ENCODE data around the gene APOL6.
"Not testable (repeated sequence)": the region's sequence is repeated elsewhere in the genome, so short reads cannot be mapped to it uniquely, and the experiment has no call there.

Gene APOL6

DNA sequence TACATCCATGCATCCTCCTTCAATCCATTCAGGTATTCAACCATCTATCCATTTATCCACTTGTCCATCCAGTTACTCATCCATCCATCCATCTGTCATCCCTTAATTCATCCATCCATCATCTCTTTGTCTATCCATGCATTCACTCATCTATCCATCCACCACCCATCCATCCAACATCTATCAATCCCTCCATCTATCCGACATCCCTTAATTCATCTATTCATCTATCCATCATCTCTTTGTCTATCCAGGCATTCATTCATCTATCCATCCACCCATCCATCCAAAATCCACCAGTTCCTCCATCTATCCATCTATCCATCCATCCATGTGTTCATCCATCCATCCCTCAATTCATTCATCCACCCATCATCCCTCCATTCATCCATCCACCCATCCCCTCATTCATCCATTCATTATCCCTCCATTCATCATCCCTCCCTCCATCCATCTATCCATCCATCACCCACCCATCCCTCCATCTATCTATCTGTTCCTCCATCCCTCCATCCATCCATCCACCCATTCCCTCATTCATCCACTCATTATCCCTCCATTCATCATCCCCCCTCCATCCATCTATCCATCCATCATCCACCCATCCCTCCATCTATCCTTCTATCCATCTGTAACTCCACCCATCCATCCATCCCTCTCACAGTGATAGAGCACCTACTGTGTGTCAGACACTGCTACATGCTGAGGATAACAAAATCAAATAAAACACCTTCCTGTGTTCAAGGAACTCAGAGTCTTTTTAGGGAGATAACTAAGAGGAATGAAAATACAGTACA is 29.6 kb upstream of the APOL6 start:
- no peak for DNase-seq

DNA sequence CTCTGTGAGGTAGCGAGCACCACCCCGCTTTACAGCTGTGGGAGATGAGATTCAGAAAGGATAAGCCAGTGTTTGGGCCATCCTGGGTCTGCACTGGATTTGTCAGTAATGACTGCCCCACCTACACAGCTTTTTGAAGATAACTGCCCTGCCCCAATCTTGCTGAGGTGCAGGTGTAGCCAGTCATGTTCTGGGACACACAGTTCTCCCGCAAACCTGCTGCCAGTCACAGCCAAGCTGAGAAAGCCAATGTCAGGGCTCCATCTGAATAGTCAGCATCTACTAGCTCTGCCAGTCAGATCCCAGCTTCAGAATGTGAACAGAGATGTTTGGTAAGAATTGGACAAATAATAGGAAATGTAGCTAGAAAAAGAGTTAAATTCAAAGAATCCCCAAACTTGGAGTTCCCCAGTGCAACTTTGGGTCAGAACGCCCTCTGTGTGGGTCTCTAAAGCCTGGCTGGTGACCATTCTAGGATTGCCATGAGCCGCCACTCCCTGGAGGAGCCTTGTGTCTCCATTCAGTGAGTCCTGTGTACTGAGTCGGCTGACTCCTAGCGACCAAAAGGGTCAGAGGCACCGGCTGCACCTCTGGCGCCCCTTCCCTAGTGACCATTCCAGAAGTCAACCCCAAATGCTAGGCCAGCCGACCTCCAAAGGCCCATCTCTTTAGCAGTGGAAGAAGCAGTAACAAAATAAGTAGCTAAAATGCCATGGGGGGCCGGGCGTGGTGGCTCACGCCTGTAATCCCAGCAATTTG is 28.7 kb upstream of the APOL6 start:
- no peak for DNase-seq

DNA sequence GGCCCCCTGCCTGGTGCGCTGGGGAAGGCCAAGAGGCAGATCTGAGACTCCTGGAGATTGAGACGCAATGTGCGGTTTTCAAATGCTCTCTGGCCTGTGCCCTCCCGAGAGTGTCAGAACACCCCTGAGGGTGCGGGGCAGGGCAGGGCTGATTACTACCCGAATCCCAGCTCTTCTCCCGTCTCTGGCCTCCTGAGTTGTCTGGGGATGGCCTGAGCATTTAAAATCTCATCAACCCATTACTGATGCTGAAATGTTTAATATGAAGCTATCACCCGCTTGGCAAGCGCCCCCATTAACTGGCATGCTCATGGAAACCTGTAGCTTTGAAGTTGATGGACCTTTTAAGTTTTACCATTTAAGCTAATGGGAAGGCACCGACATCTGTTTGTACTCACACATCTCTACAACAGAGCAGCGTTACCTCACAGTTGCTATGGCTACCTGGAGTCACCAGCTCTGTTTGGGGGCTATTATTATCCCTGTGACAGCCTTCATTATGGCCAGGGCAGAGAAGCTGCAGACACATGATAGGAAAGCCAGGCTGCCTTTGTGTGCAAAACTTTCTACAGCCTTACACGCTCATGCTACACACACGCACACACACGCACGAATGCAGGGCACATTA is 27.5 kb upstream of the APOL6 start:
- DNase-seq, result no peak

DNA sequence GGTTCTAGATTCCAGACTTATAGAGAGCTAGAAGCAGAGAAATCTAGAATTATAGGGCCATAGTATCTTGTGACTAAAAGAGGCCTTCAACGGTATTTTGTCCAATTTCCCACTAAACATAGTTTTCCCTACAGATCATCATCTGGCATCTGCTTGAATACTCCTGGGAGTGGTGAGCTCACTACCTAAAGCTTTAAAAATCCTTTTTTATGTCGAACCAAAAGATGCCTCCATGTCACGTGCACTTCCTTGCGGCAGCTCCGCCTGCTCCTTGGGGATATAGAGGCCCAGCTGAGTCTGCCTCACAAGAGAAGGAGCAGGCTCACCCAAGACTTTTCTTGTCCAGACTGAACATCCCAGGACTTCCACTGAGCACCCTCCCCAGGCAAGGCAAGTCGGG is 26.8 kb upstream of the APOL6 start:
- DNase-seq, result no peak

DNA sequence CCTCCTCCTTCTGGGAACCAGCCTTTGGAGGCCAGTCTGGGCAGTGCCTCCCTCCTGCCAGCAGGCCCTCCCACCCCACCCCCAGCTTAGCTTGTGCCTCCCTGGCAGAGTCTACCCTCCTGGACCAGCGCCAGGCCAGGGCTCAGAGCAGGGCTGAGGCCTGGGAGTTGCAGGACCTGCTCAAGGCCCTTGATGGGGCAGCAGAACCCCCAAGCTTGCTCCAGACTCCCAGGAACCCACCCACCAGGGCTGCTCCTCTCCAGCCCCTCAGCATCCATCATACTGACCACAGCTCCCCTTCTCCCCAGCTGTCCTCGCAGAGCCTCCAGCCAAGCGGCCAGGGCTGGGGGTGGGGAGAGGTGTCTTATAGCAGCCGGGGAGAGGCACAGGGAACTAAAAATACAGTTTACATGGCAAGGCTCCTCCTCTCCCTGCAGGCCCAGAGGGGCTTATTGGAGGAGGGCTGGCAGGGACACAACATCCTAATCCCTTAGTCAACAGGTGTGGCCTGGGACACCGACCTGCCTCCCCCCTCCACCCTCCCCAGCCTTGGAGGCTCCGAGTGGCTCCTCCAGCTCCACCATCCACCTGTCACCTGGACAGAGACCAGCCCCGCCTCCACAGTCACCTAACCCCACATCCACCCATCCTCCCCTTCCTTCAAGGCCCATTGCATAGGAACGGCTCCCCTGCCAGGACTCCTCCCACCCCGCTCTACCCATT is 25.9 kb upstream of the APOL6 start:
- DNase-seq, result no peak

DNA sequence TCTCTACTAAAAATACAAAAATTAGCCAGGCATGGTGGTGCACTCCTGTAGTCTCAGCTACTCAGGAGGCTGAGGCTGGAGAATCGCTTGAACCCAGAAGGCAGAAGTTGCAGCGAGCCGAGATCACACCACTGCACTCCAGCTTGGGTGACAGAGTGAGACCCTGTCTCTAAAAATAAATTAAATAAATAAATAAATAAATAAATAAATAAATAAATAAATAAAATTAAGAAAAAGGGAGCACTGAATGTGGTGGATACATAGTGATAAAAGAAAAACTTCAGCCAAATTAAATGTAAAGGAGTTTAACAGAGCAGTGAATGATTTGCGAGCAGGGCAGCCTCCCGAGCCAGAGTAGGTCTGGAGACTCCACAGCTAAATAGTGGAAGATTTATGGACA is 24.4 kb upstream of the APOL6 start:
- not testable (repeated sequence) for DNase-seq

DNA sequence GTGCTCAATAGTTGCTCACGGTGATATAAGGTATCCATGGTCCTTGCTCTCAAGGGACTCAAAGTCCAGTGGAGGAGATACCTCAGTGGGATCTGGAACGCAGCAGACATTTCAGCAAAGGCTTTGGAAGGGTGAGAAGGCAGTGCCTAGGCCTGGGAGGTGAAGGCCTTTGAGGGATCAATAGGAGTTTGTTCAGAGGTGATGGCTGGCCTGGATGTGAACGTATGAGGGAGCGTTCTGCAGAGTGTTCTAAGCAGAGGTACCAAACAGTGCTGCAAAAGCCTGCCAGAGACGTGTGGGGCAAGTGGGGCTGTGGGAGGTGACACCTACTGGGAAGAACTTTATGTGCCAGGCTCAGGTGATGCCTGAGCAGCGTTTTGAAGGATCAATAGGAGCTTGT is 23.7 kb upstream of the APOL6 start:
- DNase-seq, result no peak

DNA sequence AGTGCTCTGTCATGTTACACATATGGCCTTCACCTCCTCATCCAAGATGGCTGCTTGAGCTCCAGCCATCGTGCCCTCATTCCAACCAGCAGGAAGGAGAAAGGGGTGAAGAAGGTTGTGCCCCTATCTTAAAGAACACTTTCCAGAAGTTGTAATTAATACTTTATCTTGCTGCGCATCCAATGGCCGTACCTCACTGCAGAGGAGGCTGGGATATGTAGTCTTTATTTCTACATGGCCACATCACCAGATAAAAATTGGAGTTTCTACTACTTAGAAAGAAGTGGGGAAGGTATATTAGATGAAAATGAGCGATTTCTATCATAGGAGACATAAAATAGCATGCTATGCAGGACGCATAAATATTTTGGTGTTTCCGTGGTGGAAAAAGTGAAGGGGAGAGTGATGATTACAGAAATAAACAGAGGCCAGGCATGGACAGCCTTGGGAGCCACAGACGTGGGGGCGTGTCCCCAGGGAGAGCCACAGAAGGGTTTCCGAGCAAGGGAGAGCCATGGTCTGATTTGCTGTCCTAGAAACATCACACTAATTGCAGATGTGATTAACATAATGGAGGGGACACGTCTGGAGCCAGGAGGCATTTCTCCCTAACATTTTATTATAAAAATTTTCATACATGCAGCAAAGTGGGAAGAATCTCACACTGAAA is 22.3 kb upstream of the APOL6 start:
- no peak for DNase-seq

DNA sequence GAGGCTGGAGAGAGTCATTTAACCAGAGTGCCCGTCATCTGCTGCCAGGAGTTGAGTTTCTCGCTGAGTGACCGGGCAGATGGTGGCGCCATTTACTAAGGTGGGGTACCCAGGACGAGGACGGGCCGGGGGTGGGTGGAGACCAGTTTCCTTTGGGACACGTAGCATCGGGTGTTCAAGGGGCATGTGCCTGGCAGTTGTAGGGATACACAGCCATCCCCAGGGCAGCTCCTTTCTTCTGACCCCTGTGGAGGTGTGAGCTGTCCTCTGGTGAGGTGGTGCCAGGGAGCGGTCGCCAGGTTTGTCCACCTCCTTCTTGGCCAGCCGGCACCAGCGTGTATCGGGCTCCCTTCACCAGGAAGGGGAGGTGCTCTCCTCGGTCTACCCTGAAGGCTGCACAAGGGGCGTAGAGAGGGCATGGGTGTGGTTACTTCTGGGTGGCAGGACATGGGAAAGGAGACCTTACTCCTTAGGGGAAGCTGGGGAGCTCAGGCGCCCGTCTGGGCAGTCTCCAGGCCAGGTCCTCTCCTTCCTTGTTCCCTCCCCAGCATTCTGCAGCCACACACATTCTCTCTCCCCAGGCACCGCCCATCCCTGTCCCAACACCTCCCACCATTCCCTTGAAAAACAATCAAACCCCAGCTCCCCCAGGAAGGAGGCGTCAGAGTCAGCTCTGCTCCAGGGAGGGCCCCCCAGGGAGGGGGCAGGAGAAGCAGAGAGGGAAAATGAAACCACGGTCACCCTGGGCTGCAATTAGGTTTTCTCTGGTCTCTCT is 20.8 kb upstream of the APOL6 start:
- DNase-seq, result peak in 3 of 5 donors; percentile 15 to 74 (median 24)

DNA sequence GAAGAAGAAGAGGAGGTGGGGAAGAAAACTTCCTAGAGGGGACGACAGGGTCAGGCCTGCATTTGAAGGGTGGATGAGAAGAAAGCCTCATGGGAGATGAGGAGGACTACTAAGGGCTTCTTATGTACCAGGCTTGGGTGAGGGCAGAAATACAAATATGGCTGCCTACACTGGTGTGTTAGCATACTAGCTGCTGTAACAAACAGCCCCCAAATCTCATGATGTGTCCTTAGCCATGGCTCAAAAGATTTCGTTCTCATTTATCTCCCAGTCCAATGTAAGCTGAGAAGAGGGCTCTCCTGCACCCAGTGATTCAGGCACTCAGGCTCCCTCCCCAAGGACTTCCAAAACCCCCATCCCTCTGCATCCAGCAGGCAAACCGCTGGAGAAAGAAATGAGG is 19.5 kb upstream of the APOL6 start:
- no peak for DNase-seq

DNA sequence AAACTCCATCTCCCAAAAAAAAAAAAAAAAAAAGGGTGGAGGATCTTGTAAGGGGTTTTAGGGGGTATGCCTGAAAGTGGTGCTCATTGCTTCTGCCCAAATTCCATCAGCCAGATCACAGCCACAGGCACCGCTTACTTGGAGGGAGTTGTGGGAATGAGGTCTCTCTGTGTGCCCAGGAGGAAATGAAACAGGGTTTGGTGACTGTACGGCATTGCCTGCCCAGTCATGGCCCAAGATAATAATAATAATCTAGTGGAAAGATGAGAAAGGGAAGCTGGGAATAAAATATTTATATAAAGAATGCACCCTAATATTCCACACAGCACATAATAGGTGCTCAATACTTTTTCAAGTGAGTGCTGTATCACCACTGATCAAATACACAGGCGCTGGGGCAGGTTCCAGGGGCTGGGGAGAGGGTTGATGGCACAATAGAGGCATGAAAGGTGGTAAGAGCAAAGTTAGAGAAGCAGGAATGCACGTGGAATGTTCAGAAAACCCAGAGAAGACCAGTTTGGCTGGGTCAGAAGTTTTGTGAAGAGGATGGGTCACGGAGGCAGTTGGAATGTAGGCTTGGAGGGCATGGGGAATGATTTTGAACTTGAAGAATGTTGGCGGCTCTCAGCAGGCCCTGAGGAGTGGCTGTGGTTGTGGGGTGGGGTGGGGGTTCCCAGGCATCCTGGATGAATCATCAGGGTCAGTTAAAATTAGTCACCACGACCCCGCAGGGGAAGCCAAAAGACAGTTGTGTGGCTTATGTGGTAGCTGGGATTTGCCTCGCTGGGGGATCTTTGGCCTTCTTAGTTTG is 18.6 kb upstream of the APOL6 start:
- DNase-seq, result peak in 1 of 5 donors; percentile 76

DNA sequence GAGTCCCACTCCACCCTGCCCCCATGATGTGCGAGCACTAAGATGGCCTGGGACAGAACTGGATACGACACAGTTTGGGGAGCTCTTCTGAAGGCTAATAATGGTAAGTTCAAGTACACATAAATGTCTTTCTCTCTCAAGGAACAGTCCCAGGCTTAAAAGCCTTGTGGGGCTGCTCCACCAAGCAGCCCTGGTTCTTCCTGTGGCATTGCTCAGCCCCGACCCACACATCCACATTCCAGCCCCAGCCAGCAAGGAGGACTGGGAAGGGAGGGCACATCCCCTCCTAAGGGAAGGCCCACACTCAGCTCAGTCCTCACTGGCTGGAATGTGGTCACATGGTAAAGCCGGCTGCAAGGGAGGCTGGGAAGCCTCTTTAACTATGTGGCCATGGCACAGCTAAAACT is 17.9 kb upstream of the APOL6 start:
- DNase-seq, result no peak

DNA sequence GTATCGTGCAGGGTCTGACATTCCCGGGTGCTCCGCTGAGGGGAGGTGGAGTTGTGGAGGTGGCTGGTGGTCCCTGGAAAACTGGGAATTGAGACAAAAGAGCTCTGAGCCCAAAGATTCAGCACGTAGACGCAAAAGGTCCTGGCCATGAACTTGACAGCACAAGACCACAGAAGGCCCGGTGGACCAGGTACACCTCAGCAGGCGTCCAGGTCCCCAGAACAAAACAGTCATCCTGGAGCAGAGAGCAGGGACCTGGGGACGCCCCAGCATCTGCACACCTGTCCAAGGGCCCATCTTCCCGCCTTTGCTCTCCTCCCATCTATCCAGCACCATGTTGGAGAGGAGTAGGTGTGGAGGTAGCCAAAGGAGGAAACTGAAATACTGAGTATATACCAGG is 17.4 kb upstream of the APOL6 start:
- no peak for DNase-seq

DNA sequence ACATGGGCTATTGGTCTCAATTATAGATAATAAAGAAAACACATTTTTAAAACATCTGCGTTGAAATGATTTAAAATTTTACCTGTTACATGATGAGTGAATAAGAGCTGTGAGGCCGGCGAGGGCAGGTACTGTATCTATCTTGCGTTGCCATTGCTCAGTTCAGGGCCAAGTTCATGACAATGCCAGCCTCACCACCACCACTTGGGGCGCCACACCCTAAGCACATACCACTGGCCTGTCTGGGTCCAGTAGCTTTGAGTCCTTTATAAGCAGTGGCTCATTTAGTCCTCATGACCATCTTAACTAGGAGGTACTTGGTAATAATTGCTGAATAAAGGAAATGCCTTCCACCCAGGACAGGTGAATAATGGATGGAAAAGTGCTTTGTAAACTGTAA is 16.6 kb upstream of the APOL6 start:
- peak in 1 of 5 donors; percentile 35 for DNase-seq

DNA sequence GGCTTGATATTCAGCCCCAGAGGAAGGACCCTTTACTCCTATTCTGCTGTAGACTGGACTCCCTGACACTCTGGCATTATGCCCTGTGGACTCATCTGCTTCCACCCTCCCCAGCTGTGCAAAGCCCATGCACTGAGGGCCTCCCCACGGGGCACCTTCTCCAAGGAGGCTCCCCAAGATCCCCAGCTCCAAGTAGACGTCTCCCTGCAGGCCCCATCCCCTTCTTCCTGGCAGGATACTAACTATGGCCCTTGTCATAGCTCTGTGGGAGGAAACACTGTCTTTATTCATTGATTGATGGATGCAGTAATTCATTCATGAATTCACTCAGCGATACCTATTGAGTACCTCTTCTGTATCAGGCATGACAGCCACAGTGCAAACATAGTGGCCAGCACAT is 15.3 kb upstream of the APOL6 start:
- no peak for DNase-seq

DNA sequence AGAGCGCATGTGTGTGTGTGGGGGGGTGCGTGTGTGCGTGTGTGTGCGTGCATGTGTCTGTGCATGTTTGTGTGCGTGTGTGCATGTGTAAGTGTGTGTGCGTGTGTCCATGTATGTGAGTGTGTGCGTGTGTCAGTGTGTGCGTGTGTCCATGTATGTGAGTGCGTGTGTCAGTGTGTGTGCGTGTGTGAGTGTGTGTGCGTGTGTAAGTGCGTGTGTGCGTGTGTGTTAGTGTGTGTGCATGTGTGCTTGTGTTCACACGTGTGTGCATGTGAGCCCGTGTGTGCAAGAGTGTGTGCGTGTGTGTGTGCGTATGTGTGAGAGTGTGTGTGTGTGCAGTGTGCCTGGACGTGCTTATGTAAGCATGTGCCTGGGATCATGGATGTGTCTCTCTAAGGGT is 14.7 kb upstream of the APOL6 start:
- no peak for DNase-seq

DNA sequence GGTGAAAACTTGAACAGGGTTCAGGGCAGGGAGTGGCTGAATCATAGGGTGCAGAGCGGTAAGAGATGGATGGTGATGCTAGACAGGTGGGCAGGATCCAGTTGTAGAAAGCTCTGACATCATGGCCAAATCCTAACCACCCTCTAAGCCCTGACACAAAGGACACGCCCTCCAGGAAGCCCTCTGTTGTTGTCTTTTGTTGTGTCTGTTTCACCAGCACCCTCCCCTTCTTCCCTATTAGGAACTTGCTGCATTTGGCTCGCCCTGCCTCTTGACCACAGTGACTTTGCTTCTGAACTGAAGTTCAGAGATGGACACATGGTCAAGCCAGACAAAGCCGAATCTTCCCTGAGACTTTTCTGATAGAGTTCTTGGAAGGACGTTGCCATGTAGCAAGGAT is 14.2 kb upstream of the APOL6 start:
- DNase-seq, result no peak

DNA sequence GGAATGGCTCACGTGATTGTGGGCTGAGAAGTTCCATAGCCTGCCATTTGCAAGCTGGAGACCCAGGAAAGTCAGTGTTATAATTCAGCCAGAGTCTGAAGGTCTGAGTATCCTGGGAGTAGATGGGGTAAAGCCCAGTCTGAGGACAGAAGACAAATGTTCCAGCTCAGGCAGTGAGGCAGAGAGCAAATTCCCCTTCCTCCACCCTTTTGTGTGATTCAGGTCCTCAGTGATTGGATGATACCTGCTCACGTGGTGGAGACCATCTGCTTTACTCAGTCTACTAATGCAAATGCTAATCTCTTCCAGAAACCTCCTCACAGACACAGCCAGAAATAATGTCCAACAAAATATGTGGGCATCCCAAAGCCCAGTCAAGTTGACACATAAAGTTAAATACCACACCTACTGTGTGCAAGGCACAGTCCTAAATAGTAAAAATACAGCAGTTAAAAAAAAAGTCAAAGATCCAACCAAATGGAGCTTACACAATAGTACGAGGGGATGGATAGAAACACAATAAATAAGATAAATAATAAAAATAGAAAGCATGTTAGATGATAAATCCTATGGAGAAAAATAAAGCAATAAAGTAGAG is 13.2 kb upstream of the APOL6 start:
- DNase-seq, result no peak

DNA sequence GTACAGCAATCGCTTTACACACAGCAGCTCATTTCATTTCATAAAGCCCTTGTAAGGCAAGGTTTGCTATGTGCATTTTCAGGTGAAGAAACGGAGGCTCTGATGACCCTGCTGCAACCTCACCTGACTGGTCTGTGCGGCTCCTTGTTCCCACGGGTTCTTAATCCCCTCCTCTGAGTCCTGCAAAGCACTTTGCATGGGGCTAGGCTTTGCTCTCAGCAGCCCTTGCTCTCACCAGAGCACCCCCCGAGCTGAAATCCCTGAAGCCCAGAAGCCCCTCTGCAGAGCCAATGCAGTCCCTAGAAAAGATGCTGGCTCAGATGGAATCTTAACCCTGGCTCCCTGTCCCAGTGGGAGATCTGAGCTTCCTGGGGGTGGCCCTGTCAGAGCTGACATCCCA is 11.0 kb upstream of the APOL6 start:
- DNase-seq, result no peak

DNA sequence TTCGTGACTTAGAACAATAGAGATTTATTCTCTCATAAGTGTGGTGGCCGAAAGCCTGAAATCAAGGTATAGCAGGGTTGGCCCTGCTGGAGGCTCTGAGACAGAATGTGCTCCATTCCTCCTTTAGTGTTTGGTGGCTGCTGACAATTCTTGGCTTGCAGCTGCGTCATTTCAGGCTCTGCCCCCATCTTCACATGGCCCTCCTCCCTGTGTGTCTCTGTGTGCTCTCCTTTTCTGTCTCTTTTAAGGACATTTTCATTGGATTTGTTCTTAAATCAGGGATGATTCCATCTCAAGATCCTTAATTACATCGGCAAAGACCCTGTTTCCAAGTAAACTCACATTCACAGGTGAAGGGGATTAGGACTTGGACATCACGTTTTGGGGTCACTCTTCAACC is 10.2 kb upstream of the APOL6 start:
- DNase-seq, result no peak

DNA sequence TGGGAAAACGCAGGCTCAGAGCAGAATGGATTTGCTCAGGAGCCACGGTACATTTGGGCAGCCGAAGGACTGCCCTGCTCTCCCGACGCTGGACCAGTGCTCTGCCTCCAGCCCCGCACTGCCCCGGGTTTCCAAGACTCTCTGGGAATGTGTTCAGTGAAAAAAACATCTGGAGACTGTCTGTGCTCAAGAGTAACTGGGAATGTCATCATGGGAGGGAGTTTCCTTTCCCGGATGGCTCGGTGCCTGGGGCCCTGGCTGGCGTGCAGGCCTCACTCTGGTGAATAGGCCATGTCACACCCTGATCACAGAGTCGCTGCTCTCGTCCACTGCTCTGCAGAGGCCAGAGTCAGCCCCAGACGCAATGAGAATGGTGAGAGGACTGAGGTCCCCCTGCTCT is 9.8 kb upstream of the APOL6 start:
- DNase-seq, result no peak

Data from T-helper 1 cell (primary cell).